H1 (cell line): ENCODE results near the gene IGFALS.
A peak's percentile ranks its signal among the peaks of the same experiment; 100 is the strongest.

Source experiments
- CEBPB ChIP-seq: IDR thresholded peaks from 2 replicates; pipeline ENCODE4 v1.6.1; 2012; ENCODE audit warnings: low read depth, low read length
- CTCF ChIP-seq, 3 experiments: IDR thresholded peaks; 1 replicate in 2 of 3; 2 replicates in 1 of 3; pipeline versions ENCODE4 v1.5.1 to v1.6.1; 2011; ENCODE audit warnings: low read length in 3 of 3, mild to moderate bottlenecking in 3 of 3, inconsistent platforms in 2 of 3, low read depth in 1 of 3, moderate library complexity in 1 of 3; ENCODE audit not compliant: insufficient read depth in 1 of 3; ENCODE audit errors: control extremely low read depth in 1 of 3
- GABPA ChIP-seq: IDR thresholded peaks from 2 replicates; pipeline ENCODE4 v1.6.1; 2011; ENCODE audit warnings: mild to moderate bottlenecking, low read length, moderate library complexity, borderline replicate concordance; ENCODE audit not compliant: insufficient read depth
- POLR2A ChIP-seq, 2 experiments: IDR thresholded peaks; 1 replicate in 1 of 2; 2 replicates in 1 of 2; pipeline ENCODE4 v1.6.1; 2011; ENCODE audit warnings: low read depth in 2 of 2, low read length in 2 of 2, mild to moderate bottlenecking in 2 of 2; ENCODE audit errors: control extremely low read depth in 1 of 2
- POLR2AphosphoS5 ChIP-seq: IDR thresholded peaks from 2 replicates; pipeline ENCODE4 v1.6.1; 2011; ENCODE audit warnings: low read depth, low read length
- TCF12 ChIP-seq: IDR thresholded peaks from 2 replicates; pipeline ENCODE4 v1.6.1; 2011; ENCODE audit warnings: low read depth, mild to moderate bottlenecking, low read length

- no peak for TF ChIP-seq CTCF (IDR thresholded peaks at IDR 0.05; ENCODE audit: control extremely low read depth in 1 of 3, insufficient read depth in 1 of 3, low read depth in 1 of 3, low read length in 3 of 3)
- TF ChIP-seq CEBPB, result no peak
- TF ChIP-seq GABPA, result no peak
- TF ChIP-seq TCF12, result no peak
- TF ChIP-seq POLR2A (IDR thresholded peaks at IDR 0.05; ENCODE audit: control extremely low read depth in 1 of 2, low read depth in 2 of 2, low read length in 2 of 2), result no peak; a peak in 1 of 3 replicates
- 0 out of 2 replicates have a peak, but pooled peaks have one; percentile 11 for TF ChIP-seq POLR2AphosphoS5
Measured at GRCh38 chr16:1779234-1779701, 14.2 kb downstream of the IGFALS start.
